A673 (cell line): Measurements from ENCODE around the gene LHPP. TPM values are rescaled to one million over a fixed set of nuclear protein-coding genes. Genes with fewer than 3 reads are reported as not detected.

Experiments
- BruUV-seq: library from RNA; stranded (reverse); fragments of 400-500 nt; replicated peaks from 2 replicates; lab custom pipeline; 2021; lab: Mats Ljungman, UMichigan
- CTCF ChIA-PET: fragments of 300-600 bp; sonication (Branson Sonifier 250); formaldehyde crosslinking; loops from one replicate; lab custom pipeline; 2022; ENCODE audit warnings: antibody characterized with exemption; lab: Charles Lee
- POLR2A ChIA-PET: fragments of 300-600 bp; sonication (Branson Sonifier 250); formaldehyde crosslinking; loops from one replicate; lab custom pipeline; 2022; ENCODE audit warnings: antibody characterized with exemption; ENCODE audit not compliant: low non-redundant PET; lab: Charles Lee
- DNase-seq: peaks from one replicate; pipeline ENCODE4 v3.0.0-alpha.2; 2015; ENCODE audit warnings: low spot score
- H3K27ac ChIP-seq: fragments of 200-600 bp; sonication (generic); 2 replicates; pipeline ENCODE4 v1.5.1; 2016; ENCODE audit warnings: mixed run types, low read depth, mild to moderate bottlenecking, mixed read lengths, antibody characterized with exemption, low read length; ENCODE audit not compliant: poor library complexity, severe bottlenecking
- H3K27me3 ChIP-seq: fragments of 200-600 bp; sonication (generic); replicated peaks from 2 replicates; pipeline ENCODE4 v1.6.1; 2017; ENCODE audit warnings: mixed run types, low read depth, mild to moderate bottlenecking, mixed read lengths, antibody characterized with exemption, low read length; ENCODE audit not compliant: insufficient read depth, poor library complexity
- H3K36me3 ChIP-seq: fragments of 200-600 bp; sonication (generic); 2 replicates; pipeline ENCODE4 v1.6.1; 2016; ENCODE audit warnings: mixed run types, mild to moderate bottlenecking, mixed read lengths, antibody characterized with exemption, low read length; ENCODE audit not compliant: insufficient read depth, poor library complexity, severe bottlenecking
- H3K4me1 ChIP-seq: fragments of 200-600 bp; sonication (generic); 2 replicates; pipeline ENCODE4 v1.6.1; 2017; ENCODE audit warnings: mixed run types, mild to moderate bottlenecking, mixed read lengths, antibody characterized with exemption, low read length; ENCODE audit not compliant: insufficient read depth, poor library complexity, severe bottlenecking
- H3K4me3 ChIP-seq: fragments of 200-600 bp; sonication (generic); 2 replicates; pipeline ENCODE4 v1.5.1; 2016; ENCODE audit warnings: low read depth, mixed run types, mild to moderate bottlenecking, mixed read lengths, low read length; ENCODE audit not compliant: poor library complexity, severe bottlenecking
- H3K9me3 ChIP-seq: fragments of 200-600 bp; sonication (generic); 2 replicates; pipeline ENCODE4 v1.6.1; 2016; ENCODE audit warnings: mixed run types, low read depth, mild to moderate bottlenecking, mixed read lengths, antibody characterized with exemption, low read length; ENCODE audit not compliant: poor library complexity, severe bottlenecking
- CTCF ChIP-seq: fragments of 300-800, 200-600 bp; sonication (generic); conservative IDR thresholded peaks from 2 replicates; pipeline ENCODE4 v1.5.1; 2017; ENCODE audit warnings: low read depth, mild to moderate bottlenecking, antibody characterized with exemption, low read length, moderate library complexity, mixed read lengths
- EZH2 ChIP-seq: fragments of 200-600 bp; sonication (generic); IDR thresholded peaks from 2 replicates; pipeline ENCODE4 v1.6.1; 2017; ENCODE audit warnings: borderline replicate concordance, low read depth, mild to moderate bottlenecking, mixed read lengths, antibody characterized with exemption, low read length; ENCODE audit not compliant: poor library complexity, severe bottlenecking
- intact Hi-C: fragments of 100-400 bp; cut with micrococcal nuclease; formaldehyde crosslinking; loops from one replicate; pipeline ENCODE4 v1.10.0; 2022; ENCODE audit not compliant: unreplicated experiment
- total RNA-seq: library from RNA; stranded (reverse); gene quantifications from 2 replicates; pipeline ENCODE4 v1.2.3, GENCODE V29; 2021

Gene LHPP
- total RNA-seq, 1 experiment from 2014 or later: 2.3 TPM

- CTCF ChIA-PET: no interaction called here
- Histone ChIP-seq H3K4me1 (no peaks in the 10 kb centered on the region), H3K27me3 (no peaks in the 10 kb centered on the region), H3K4me3 (no peak overlapping the region), H3K27ac (no peak overlapping the region), H3K9me3 (no peaks in the 10 kb centered on the region), H3K36me3 (no peaks in the 10 kb centered on the region)
- TF ChIP-seq EZH2 (no peak), CTCF (no peak)
- BruUV-seq: no TSS peak
- DNase-seq: no peak
- intact Hi-C loops: no loop called here
- POLR2A ChIA-PET: no interaction called here
These were observed 128.8 kb downstream of the LHPP start for GRCh38 chr10:124590216-124591122.

- POLR2A ChIA-PET: no interaction called here
- Histone ChIP-seq H3K36me3 (no peaks in the 10 kb centered on the region), H3K27me3 (no peaks in the 10 kb centered on the region), H3K27ac (no peak overlapping the region), H3K4me1 (no peaks in the 10 kb centered on the region), H3K4me3 (no peak overlapping the region), H3K9me3 (no peaks in the 10 kb centered on the region)
- CTCF ChIA-PET: no interaction called here
- intact Hi-C loops: no loop called here
- no TSS peak for BruUV-seq
- no peak for TF ChIP-seq EZH2
- TF ChIP-seq CTCF: no peak
- no peak for DNase-seq
These were observed 129.5 kb downstream of the LHPP start for GRCh38 chr10:124591123-124591495.

- CTCF ChIA-PET: no interaction called here
- Histone ChIP-seq H3K4me1 (no peaks in the 10 kb centered on the region), H3K27ac (no peak overlapping the region), H3K4me3 (no peak overlapping the region), H3K27me3 (no peaks in the 10 kb centered on the region), H3K9me3 (no peaks in the 10 kb centered on the region), H3K36me3 (no peaks in the 10 kb centered on the region)
- BruUV-seq: no TSS peak
- POLR2A ChIA-PET: no interaction called here
- TF ChIP-seq CTCF (no peak), EZH2 (no peak)
- intact Hi-C loops: no loop called here
- DNase-seq: no peak
These were observed 130.5 kb downstream of the LHPP start for GRCh38 chr10:124592101-124592500.
